HG02943 (cell line): Measurements from ENCODE around the gene GNGT2.
"Not testable (repeated sequence)": the region's sequence is repeated elsewhere in the genome, so short reads cannot be mapped to it uniquely, and the experiment has no call there.

Experiments used
- ATAC-seq: cut with Tn5 transposase; IDR thresholded peaks from one replicate; pipeline ENCODE4 v1.9.1; 2021; ENCODE audit warnings: mild to moderate bottlenecking, low read depth, moderate library complexity; ENCODE audit not compliant: unreplicated experiment

The GNGT2 gene

DNA sequence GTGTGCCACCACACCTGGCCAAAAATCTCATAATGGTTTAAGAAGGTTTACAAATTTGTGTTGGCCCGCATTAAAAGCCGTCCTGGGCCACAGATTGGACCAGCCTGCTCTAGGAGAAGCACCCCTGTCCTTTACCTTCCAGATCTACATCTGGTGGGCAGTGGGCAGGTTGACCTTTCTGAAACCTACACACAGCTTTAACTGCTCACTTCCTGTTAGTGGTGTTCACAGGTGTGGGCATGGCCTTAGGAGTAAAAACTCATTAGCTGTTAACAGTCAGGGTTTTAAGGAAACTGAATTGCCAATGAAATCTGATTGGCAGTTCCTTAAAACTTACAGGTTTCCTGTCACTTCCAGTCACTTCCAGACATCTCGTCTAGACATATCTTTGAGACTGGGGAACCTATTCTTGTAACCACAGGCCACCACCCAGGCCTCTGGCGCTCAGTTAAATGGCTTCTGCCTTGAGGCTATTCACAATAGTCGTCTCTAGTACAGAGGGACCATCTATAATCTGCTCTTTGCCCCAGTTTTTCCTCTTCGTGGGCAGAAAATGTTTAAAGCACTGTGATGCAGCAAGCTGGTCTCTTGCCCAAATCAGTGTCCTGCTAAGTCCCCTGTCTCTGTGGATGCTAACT lies 29.3 kb downstream of the GNGT2 start:
- no peak for ATAC-seq

DNA sequence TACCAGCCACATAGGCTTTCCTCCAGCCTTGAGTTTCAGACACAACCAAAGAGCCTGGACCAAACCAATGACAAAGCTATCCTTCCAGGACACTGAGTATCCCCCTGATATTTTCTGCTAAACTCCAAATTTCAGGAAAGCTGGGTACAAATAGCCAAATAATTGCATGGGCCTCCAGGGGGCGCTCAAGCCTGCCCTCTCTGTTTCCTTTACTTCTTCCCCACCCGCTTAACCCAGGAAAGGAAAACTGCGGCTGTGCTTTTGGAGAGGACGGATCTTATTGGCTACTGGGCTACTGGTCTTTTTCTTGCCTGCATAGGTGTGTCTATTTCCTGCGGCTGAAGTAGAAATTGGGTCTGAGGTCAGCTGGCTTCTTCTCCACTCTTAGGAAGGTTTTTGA lies 30.1 kb downstream of the GNGT2 start:
- ATAC-seq: no peak

GRCh38 chr17:49175978-49176377 lies 34.4 kb downstream of the GNGT2 start:
- not testable (repeated sequence) for ATAC-seq

GRCh38 chr17:49170711-49171110 lies 39.7 kb downstream of the GNGT2 start:
- not testable (repeated sequence) for ATAC-seq

GRCh38 chr17:49170216-49170615 lies 40.2 kb downstream of the GNGT2 start:
- no peak for ATAC-seq

DNA sequence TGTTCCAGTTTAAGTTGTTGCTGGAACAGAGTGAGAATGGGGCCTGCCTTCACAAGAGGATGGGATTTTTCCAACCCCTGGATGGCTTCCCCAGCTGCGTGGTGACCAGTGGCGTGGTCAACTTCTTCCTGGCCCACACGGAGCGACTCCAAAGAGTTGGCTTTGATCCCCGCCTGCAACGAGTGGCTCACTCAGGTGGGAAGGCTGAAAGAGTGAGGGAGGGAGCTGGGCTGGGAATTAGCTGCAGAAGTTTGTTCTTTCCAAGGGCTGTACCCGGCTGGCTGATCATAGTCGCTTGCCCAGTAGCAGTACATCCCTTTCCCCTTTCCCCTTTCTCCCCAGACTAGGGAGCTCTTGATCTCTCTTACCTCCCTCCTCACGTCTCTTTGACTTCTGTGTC lies 41.7 kb downstream of the GNGT2 start:
- ATAC-seq: no peak

GRCh38 chr17:49165143-49165542 lies 45.2 kb downstream of the GNGT2 start:
- ATAC-seq: no peak

GRCh38 chr17:49162866-49163265 lies 47.5 kb downstream of the GNGT2 start:
- no peak for ATAC-seq

- ATAC-seq: no peak
These were observed 52.6 kb downstream of the GNGT2 start for GRCh38 chr17:49157784-49158183.

- no peak for ATAC-seq
These were observed 54.1 kb downstream of the GNGT2 start for GRCh38 chr17:49156256-49156655.
